Subcutaneous adipose tissue (tissue), 4 donors: ENCODE data around the gene WWOX. TPM values are rescaled to one million over a fixed set of nuclear protein-coding genes. Genes with fewer than 3 reads are reported as not detected.

ENCODE experiments used
- CTCF ChIP-seq: fragments of 450-650 bp; IDR thresholded peaks from one replicate; pipeline ENCODE4 v1.5.1; 2016; ENCODE audit warnings: low read depth, mild to moderate bottlenecking, control low read depth, antibody characterized with exemption, moderate library complexity
- total RNA-seq, 4 donors: library from RNA; depleted of rRNA; stranded (reverse); fragments of >200 nt; gene quantifications; one replicate each; pipeline ENCODE4 v1.1.0, GENCODE V29; 2016

The WWOX gene
- total RNA-seq, 4 donors from 2014 or later: 31.4 to 67.8 (median 46.0) TPM

GRCh38 chr16:78624366-78624765 lies 524.9 kb downstream of the WWOX start:
- no peak for TF ChIP-seq CTCF

DNA sequence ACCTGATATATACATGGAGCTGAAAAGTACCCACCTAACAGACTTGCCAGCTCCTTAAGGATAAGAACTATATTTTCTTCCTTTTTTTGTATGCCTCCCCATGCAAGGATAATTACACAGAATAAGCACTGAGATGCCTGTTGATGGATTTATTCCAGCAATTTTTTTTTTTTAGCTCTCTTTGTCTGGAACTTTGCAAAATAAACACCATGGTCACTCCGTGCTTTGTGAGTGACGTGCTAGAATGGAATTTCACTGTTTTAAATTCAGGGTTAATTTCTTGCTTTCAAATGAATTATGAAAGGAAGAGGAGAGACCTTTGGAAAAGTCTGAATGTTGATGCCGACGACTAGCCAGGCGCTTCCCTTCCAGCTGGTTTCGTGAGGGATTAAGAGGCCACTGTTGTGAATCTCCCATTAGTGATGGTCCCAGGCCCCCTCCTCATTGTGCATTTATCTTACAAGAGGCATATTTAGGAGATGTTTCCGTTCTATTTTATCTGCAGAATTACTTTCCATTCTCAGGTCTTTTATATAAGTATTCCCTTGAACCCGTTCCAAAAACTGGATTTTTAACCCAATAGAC lies 529.1 kb downstream of the WWOX start:
- no peak for TF ChIP-seq CTCF

DNA sequence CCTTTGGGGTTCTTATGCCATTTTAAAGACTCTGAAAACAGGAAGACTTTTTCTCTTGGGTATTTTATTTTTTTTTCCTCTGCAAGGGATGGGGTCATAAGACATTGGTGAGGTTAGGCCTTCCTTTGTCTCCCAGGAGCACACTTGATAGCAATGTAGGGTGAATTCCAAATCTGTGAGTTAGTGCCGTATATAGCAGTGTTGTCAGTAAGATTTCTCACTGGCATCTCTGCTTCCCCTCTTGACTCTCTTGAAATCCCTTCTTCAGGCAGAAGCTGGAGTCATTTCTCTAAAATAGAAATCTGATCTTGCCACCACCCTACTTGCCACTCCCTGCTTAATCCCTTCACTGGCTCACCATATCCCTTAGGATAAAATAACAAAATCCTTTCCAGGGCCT lies 529.7 kb downstream of the WWOX start:
- no peak for TF ChIP-seq CTCF

GRCh38 chr16:78630102-78630501 lies 530.6 kb downstream of the WWOX start:
- no peak for TF ChIP-seq CTCF

DNA sequence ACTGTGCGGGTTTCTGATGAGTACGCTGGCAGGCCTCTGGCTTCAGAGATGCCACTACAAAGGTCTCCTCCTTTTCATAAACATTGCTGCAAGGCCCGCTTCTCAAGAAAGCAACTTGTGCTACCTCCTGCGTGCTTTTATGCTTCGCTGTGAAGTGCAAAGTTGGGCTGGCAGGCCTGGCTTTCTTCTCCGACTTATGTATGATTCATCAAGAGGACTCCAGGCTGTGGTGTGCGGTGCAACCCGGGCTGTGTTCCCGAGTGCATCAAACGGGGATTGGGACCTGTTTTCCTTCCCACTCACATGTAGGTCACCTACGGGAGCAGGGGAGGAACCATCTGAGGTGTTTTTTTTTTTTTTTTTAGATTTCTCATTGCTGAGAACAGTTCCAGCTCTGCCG lies 534.1 kb downstream of the WWOX start:
- TF ChIP-seq CTCF: no peak

- no peak for TF ChIP-seq CTCF
These were observed 536.4 kb downstream of the WWOX start for GRCh38 chr16:78635807-78636206.

DNA sequence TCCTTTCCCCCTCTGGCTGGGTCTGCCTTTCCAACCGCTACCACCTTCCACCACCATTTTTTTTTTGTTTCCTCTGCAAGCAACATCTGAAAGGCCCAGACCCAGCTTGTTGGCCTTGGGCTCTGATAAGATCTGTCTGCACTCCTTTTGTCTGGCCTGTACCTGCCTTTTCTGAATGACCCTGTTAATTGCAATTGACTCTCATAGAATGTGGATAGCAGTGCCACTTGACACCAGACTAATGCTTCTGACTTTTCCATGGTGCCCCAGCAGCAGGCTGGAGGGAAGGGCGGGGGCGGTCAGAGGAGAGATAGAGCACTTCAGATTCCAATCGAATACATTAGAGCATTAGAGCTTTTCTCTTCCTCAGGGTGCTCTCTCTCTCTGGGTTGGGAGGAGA lies 538.9 kb downstream of the WWOX start:
- TF ChIP-seq CTCF: no peak

DNA sequence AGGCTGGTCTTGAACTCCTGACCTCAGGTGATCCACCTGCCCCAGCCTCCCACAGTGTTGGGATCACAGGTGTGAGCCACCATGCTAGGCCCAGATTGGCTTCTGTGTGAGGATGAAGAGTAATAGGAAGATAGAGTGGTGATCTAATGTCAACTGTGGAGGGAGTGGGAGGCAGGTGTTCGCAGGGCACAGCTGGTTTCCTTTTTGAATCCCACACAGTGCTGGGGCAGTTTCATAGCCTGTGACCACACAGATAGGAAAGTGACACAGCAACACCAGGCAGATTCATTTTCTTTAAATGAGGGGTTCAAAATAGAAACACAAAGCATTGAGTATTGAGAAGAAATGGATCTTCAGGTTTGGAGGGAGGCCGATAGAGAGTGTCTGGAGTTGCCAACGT lies 540.3 kb downstream of the WWOX start:
- TF ChIP-seq CTCF: no peak
